CD4-positive, alpha-beta T cell treated with Interleukin-15 for 1 hour (primary cell): Measurements from ENCODE around the gene HMCN2.

Source experiments
- DNase-seq: peaks from one replicate; pipeline ENCODE4 v3.0.0-alpha.2; 2020

Gene HMCN2

DNA sequence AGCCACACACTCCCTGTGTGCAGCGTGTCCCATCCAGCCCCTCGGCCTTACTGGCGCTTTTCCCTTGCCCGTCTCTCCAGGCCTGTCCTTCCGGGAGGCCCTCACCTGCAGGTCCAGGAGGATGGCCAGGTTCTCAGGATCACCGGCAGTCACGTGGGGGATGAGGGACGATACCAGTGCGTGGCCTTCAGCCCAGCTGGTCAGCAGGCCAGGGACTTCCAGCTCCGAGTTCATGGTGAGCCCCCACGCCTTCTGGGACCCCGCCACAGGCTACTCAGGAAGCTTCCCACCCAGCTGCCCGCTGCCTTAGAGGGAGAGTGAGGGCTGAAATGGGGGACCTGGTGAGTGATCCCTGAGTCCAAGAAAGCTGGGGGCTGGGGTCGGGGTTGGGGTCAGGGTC, 85.8 kb downstream of the HMCN2 start:
- DNase-seq: no peak

GRCh38 chr9:130352081-130352480, 86.5 kb downstream of the HMCN2 start:
- no peak for DNase-seq

DNA sequence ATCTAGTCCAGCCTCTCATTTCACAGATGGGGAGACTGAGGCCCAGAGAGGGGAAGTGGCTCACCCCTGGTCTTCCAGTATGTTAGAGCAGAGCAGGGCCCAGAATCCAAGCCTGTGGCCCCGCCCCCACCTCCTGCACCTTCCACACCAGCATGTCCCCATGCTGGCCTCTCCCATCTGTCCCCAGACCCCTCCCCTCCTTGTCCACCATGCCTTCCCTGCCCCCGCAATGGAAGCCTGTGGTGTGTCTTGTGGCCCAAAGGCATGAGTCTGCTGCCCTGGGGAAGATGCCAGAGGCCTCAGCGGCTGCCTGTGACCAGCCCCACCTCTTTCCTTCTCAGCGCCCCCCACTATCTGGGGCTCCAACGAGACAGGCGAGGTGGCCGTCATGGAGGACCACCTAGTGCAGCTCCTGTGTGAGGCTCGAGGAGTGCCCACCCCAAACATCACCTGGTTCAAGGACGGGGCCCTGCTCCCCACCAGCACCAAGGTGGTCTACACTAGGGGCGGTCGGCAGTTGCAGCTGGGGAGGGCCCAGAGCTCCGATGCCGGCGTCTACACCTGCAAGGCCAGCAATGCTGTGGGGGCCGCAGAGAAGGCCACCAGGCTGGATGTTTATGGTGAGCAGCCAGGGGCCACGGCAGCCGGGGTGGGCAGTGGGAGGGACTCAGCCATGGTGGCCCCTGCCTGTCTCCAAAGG, 87.2 kb downstream of the HMCN2 start:
- DNase-seq: no peak

GRCh38 chr9:130354378-130354777, 88.8 kb downstream of the HMCN2 start:
- DNase-seq: no peak

GRCh38 chr9:130354806-130355205, 89.2 kb downstream of the HMCN2 start:
- no peak for DNase-seq

DNA sequence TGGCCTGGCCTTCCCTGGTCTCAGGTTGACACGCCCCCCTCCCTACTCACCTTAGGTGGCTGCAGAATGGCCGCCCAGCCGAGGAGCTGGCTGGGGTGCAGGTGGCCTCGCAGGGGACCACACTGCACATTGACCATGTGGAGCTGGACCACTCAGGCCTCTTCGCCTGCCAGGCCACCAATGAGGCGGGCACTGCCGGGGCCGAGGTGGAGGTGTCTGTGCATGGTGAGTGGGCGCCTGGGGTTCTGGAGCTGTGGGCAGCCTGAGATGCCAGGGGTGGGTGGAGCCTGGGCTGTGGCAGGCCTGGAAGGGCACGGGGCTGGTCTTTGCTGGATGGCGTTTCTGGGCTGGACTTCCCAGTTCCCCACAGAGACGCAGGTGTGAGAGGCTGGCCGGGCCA, 90.5 kb downstream of the HMCN2 start:
- DNase-seq: no peak

DNA sequence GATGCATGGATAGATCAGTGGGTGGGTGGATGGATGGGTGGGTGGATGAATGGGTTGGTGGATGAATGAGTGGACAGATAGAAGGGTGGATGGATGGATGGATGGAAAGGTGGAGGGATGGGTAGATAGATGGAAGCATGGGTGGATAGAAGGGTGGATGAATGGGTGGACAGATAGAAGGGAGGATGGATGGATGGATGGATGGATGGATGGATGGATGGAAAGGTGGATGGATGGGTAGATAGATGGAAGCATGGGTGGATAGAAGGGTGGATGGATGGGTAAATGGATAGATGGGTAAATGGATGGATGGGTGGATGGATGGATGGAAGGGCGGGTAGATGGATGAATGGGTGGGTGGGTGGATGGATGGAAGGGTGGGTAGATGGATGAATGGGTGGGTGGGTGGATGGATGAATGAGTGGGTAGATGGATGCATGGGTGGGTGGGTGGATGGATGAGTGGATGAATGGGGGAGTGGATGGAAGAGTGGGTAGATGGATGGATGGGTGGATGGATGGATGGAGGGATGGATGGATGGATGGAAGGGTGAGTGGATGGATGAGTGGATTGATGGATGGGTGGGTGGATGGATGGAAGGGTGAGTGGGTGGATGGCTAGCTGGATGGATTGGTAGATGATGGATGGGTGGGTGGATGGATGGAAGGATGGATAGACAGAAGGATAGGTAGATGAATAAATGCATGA, 91.5 kb downstream of the HMCN2 start:
- no peak for DNase-seq

GRCh38 chr9:130358928-130359327, 93.4 kb downstream of the HMCN2 start:
- DNase-seq: no peak

DNA sequence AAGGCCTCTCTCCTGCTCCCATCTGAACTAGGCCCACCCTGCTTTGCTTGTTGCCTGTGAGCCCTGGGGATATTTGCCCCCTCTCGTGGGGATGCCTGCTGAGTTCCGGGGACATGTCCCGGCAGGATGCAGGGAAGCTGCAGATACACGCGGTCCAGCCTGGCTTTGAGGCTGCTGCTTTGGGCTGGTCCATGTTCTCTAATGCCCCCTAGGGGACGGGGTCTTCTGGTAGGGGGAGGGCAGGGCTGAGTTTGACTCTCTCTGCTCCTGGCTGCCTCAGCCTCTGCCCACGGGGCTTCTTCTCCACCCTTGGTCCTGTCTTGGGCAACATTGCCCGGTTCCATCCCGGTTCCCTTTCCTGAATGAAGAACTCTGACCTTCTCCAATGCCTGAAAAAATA, 94.3 kb downstream of the HMCN2 start:
- no peak for DNase-seq

- DNase-seq: no peak
Observed at GRCh38 chr9:130360672-130361071, 95.1 kb downstream of the HMCN2 start.

GRCh38 chr9:130361873-130362362, 96.4 kb downstream of the HMCN2 start:
- no peak for DNase-seq

- DNase-seq: no peak
Observed at GRCh38 chr9:130362691-130363090, 97.1 kb downstream of the HMCN2 start.

DNA sequence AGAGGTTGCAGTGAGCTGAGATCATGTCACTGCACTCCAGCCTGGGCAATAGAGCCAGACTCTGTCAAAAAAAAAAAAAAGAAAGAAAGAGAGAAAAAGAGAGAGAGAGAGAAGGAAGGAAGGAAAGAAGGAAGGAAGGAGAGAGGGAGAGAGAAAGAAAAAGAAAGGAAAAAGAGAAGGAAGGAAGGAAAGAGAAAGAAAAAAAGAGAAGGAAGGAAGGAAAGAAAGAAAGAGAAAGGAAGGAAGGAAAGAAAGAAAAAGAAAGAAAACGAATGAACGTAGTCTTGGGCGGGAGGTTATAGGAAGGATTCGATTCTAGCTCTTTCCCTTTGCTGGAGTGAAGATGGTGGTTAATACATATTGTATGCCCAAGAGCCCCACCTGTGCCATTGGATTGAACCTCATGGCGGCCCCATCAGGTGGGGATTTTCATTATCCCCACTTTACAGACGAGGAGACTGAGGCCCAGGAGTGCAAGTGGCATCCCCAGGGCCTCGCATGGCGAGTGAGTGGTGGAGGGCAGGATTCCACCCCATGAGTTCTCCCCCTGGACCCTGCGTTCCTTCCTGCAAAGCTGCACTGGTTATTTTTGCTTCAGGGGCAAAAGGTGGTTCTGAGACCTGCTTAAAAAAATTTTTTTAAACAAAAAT, 98.3 kb downstream of the HMCN2 start:
- DNase-seq: no peak

GRCh38 chr9:130364619-130365322, 99.2 kb downstream of the HMCN2 start:
- DNase-seq: no peak

- no peak for DNase-seq
Observed at GRCh38 chr9:130365323-130365721, 99.8 kb downstream of the HMCN2 start.

GRCh38 chr9:130366072-130366471, 100.5 kb downstream of the HMCN2 start:
- DNase-seq: no peak

DNA sequence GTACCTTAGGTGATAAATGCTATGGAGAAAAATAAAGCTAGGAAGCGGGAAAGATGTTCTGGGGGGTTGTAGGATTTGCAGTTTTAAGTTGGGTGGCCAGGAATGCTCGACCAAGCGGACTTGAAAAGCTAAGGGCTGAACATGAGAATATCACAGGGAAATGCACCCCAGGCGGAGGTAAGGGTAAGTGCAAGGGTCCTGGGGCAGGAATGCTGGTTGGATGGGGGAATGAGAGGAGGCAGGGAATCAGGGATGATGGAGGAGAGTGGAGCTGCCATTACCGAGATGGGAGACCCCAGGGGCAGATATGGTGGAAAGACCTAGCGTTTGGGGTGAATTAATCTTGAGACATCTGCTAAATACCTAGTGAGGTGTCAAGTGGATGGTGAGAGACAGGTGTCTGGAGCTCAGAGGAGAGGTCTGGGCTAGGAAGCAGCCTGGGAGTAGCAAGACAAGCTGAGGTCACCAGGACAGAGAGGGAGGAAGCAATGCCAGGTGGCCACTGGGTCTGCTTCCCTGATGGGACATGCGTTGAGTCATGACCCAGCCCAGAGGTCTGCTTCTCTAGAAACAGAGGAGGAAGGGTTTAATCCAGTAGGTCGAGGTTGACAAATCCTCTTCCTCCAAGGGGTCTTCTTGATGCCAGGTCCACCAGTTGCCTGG, 101.5 kb downstream of the HMCN2 start:
- no peak for DNase-seq

GRCh38 chr9:130368631-130369103, 103.1 kb downstream of the HMCN2 start:
- DNase-seq: no peak

- DNase-seq: no peak
Observed at GRCh38 chr9:130370226-130370625, 104.7 kb downstream of the HMCN2 start.

DNA sequence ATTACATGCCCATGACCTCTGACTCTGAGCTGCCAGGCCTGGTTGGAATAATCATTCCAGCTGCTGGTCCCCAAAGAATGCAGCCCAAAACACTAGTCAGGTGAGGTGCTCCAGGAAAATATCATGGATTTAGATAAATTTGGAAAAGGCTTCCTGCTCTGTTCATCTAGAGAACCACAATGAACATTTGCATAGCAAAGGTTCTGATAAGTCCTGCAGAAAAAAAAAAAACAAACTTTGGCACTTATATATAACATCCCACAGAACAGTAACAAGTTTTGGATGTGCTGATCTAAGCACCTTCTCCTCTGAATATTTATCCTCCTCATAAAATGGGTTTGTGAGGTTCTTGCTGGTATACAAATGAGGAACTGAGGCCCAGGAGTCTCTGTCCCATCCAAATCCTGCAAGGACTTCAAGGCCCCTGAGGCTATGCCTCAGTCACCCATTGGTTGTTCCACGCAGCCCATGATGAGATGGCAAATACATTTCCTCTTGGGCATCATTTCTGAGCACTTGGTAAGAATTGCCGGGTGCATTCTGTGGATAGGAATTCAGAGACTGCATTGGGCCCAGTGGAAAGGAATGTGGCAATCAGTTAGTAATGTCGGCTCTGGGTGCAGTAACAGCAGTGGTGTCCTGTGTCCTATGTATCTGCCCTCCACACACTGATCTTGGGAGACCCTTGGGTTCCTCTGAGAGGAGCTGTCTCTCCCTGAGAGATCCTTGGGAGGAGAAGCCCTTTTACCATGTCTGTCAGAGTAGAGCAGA, 105.8 kb downstream of the HMCN2 start:
- no peak for DNase-seq

DNA sequence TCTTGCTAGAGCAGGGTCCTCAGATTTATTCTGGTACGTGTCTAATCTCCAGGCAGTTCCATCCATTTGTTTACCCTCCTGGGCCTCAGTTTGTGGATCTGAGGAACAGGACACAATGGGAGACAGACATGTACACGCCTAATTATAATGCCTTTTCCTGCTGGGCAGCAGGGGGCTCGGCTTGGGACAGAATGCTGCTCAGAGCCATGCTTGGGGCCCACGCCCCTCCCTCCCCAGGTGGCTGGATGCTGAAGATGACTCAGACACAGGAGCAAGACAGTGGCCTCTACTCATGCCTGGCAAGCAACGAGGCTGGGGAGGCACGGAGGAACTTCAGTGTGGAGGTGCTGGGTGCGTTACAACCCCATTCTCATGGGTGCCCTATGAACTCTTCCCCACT, 106.5 kb downstream of the HMCN2 start:
- DNase-seq: no peak
